Loucy (cell line): ENCODE measurements around the gene WAC.

Experiments
- H2AFZ ChIP-seq: fragments of 200-600 bp; sonication (generic); 2 replicates; pipeline ENCODE4 v1.6.0; 2016; ENCODE audit warnings: antibody characterized with exemption, mild to moderate bottlenecking, low read length, moderate library complexity
- H3F3A ChIP-seq: fragments of 200-600 bp; 2 replicates; pipeline ENCODE4 v1.6.0; 2016; ENCODE audit warnings: antibody characterized with exemption, low read depth, mild to moderate bottlenecking
- H3K27me3 ChIP-seq: fragments of 200-600 bp; sonication (generic); 2 replicates; pipeline ENCODE4 v1.6.1; 2014; ENCODE audit warnings: low read length, mild to moderate bottlenecking; ENCODE audit not compliant: insufficient read depth, poor library complexity, severe bottlenecking
- H3K36me3 ChIP-seq: fragments of 200-600 bp; sonication (generic); 2 replicates; pipeline ENCODE4 v1.6.1; 2016; ENCODE audit warnings: low read length; ENCODE audit not compliant: insufficient read depth
- H3K4me1 ChIP-seq: fragments of 200-600 bp; sonication (generic); 2 replicates; pipeline ENCODE4 v1.5.1; 2014; ENCODE audit warnings: low read length, mild to moderate bottlenecking; ENCODE audit not compliant: insufficient read depth, poor library complexity, severe bottlenecking
- H3K4me2 ChIP-seq: fragments of 200-600 bp; sonication (generic); 2 replicates; pipeline ENCODE4 v1.6.0; 2014; ENCODE audit warnings: antibody characterized with exemption, low read length, low read depth, mild to moderate bottlenecking; ENCODE audit not compliant: poor library complexity, severe bottlenecking
- H3K4me3 ChIP-seq: fragments of 200-600 bp; sonication (generic); 2 replicates; pipeline ENCODE4 v1.5.1; 2014; ENCODE audit warnings: low read length, mild to moderate bottlenecking, mixed read lengths; ENCODE audit not compliant: poor library complexity, severe bottlenecking
- H3K79me2 ChIP-seq: fragments of 200-600 bp; sonication (generic); 2 replicates; pipeline ENCODE4 v1.6.1; 2014; ENCODE audit warnings: low read length; ENCODE audit not compliant: insufficient read depth
- H3K9ac ChIP-seq: fragments of 200-600 bp; sonication (generic); 2 replicates; pipeline ENCODE4 v1.6.0; 2014; ENCODE audit warnings: mild to moderate bottlenecking, low read depth, low read length, moderate library complexity; ENCODE audit not compliant: poor library complexity, severe bottlenecking
- H3K9me2 ChIP-seq: fragments of 200-600 bp; sonication (generic); replicated peaks from 2 replicates; pipeline ENCODE4 v1.6.1; 2016; ENCODE audit warnings: low read depth, low read length, mixed read lengths
- H3K9me3 ChIP-seq: fragments of 200-600 bp; sonication (generic); 2 replicates; pipeline ENCODE4 v1.6.1; 2014; ENCODE audit warnings: mild to moderate bottlenecking, antibody characterized with exemption, low read length, low read depth; ENCODE audit not compliant: insufficient read depth
- H4K20me1 ChIP-seq: fragments of 200-600 bp; sonication (generic); 2 replicates; pipeline ENCODE4 v1.6.0; 2014; ENCODE audit warnings: antibody characterized with exemption, low read length, mild to moderate bottlenecking; ENCODE audit not compliant: insufficient read depth, poor library complexity, severe bottlenecking
- CTCF ChIP-seq: fragments of 200-600 bp; sonication (generic); conservative IDR thresholded peaks from 2 replicates; pipeline ENCODE4 v1.5.1; 2014; ENCODE audit warnings: mild to moderate bottlenecking, antibody characterized with exemption, low read length
- EZH2phosphoT487 ChIP-seq: fragments of 200-600 bp; IDR thresholded peaks from 2 replicates; pipeline ENCODE4 v1.6.1; 2018; ENCODE audit warnings: antibody characterized with exemption, mild to moderate bottlenecking, moderate library complexity, borderline replicate concordance

The WAC gene

GRCh38 chr10:28578454-28578853, 45.5 kb downstream of the WAC start:
- Histone ChIP-seq H3K4me2 (no peak overlapping the region), H3K9me2 (no peaks in the 10 kb centered on the region), H4K20me1 (peaks cover 99% of the 10 kb centered on the region), H3K4me1 (no peaks in the 10 kb centered on the region), H3K9ac (no peak overlapping the region), H3K79me2 (peaks cover 99% of the 10 kb centered on the region), H3K4me3 (no peak overlapping the region), H3K9me3 (no peaks in the 10 kb centered on the region), H2AFZ (no peak overlapping the region), H3K27me3 (no peaks in the 10 kb centered on the region), H3F3A (no peaks in the 10 kb centered on the region), H3K36me3 (peaks cover 76% of the 10 kb centered on the region)
- TF ChIP-seq CTCF (no peak), EZH2phosphoT487 (no peak)

GRCh38 chr10:28580825-28581224, 47.9 kb downstream of the WAC start:
- H3K9me3 ChIP-seq, result no peaks in the 10 kb centered on the region
- H3K36me3 ChIP-seq, result peaks cover 85% of the 10 kb centered on the region
- peaks cover 97% of the 10 kb centered on the region for H4K20me1 ChIP-seq
- TF ChIP-seq EZH2phosphoT487 (no peak), CTCF (no peak)
- H3F3A ChIP-seq, result no peaks in the 10 kb centered on the region
- no peak overlapping the region for H3K4me3 ChIP-seq
- no peaks in the 10 kb centered on the region for H3K9me2 ChIP-seq
- no peaks in the 10 kb centered on the region for H3K4me1 ChIP-seq
- no peak overlapping the region for H3K9ac ChIP-seq
- H2AFZ ChIP-seq, result no peak overlapping the region
- no peaks in the 10 kb centered on the region for H3K27me3 ChIP-seq
- H3K4me2 ChIP-seq, result no peak overlapping the region
- H3K79me2 ChIP-seq, result peaks cover 98% of the 10 kb centered on the region

GRCh38 chr10:28581916-28582315, 49.0 kb downstream of the WAC start:
- Histone ChIP-seq H3K9me2 (no peaks in the 10 kb centered on the region), H3F3A (no peaks in the 10 kb centered on the region), H3K27me3 (no peaks in the 10 kb centered on the region), H3K36me3 (peaks cover 89% of the 10 kb centered on the region), H4K20me1 (peaks cover 97% of the 10 kb centered on the region), H3K4me3 (no peak overlapping the region), H3K9me3 (no peaks in the 10 kb centered on the region), H3K9ac (no peak overlapping the region), H3K79me2 (peaks cover 95% of the 10 kb centered on the region), H3K4me1 (no peaks in the 10 kb centered on the region), H2AFZ (no peak overlapping the region), H3K4me2 (no peak overlapping the region)
- TF ChIP-seq EZH2phosphoT487 (no peak), CTCF (no peak)
